Stimulated activated CD8-positive, alpha-beta memory T cell treated with anti-CD3 and anti-CD28 coated beads, Interleukin-4, amount 100 ng/mL, for 24 hours (primary cell): ENCODE measurements around the gene ALOX15.
"Not testable (repeated sequence)": the region's sequence is repeated elsewhere in the genome, so short reads cannot be mapped to it uniquely, and the experiment has no call there.

Source experiments
- DNase-seq: peaks from one replicate; pipeline ENCODE4 v3.0.0-alpha.2; 2020; ENCODE audit warnings: low read depth

Gene ALOX15

DNA sequence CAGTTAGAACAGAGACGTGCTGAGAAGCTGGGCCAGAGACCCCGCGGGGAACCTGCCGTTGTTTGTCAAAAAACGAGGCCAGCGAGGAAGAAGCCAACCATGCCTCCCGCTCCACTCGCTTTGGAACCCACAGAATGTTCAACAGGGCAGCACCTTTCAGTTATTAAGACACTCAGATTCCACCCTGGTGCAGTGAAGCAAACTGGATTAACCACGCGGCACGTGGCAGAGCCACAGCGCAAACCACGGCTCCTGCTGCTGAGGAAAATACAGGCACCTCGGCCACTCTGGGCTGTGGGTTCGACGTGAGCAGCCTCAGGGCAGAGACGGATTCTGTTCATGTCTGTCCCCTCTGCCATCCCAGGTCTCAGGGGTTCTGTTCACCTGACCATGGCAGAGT lies 24.4 kb downstream of the ALOX15 start:
- no peak for DNase-seq

GRCh38 chr17:4616476-4616875 lies 25.0 kb downstream of the ALOX15 start:
- no peak for DNase-seq

- no peak for DNase-seq
These were observed 30.8 kb downstream of the ALOX15 start for GRCh38 chr17:4610656-4611055.

GRCh38 chr17:4610162-4610561 lies 31.3 kb downstream of the ALOX15 start:
- DNase-seq = no peak

GRCh38 chr17:4609761-4610160 lies 31.7 kb downstream of the ALOX15 start:
- DNase-seq = no peak

DNA sequence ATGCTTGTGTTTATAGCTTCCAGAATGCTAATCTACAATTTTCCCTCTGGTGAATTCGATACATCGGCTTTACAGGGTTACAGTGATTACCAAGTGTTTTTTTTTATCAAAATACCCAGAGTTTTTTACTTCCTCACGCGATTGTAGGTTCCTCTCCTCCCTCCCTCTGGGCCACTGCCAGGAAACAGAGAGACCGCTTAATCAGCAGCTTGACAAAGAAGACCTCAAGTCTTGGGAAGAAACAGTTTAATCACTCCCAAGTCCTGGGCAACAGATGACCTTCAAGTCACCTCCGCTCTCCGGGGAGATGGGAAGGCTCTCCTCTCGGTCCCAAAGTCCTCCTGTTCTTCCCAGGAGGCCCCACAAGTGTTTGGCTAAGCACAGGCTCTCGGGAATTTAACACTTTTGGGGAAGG lies 33.7 kb downstream of the ALOX15 start:
- no peak for DNase-seq

DNA sequence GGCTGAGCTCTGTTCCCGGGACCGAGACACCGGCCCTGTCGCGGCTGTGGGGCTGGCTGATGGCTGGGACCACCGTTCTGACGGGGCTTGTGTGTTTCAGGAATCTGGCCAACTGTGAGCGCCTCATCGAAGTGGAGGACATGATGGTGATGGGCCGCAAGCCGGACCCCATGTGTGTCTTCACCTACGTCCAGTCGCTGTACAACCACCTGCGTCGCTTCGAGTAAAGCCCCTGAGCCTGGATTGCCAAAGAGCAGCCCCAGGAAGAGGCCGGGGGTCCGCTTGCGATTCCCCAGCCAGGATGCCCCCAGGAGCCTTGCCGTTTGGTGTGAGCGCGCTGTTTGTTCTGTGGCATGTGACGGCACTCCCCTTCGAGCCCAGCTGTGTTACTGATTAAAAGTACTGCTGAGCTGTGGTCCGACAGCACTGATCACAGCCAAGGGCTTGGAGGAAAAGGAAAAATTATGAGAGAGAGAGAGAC lies 34.2 kb downstream of the ALOX15 start:
- no peak for DNase-seq

DNA sequence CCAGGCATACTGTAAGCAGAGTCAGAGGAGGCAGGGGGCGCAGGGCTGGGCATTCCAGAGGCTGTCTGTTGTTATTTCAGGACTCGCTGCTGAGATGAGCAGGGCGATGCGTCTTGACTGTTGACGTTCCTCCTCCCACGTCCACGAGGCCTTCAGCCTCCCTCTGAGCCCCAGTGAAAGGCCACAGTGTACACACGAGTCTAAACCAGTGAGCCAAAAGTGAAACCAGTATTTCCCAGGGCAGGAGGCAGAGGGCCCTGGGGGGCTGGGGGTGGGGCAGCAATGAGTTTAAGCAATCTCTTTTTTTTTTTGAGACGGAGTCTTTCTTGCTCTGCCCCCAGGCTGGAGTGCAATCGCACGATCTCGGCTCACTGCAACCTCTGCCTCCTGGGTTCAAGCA lies 35.7 kb downstream of the ALOX15 start:
- no peak for DNase-seq

GRCh38 chr17:4604736-4605135 lies 36.7 kb downstream of the ALOX15 start:
- not testable (repeated sequence) for DNase-seq

DNA sequence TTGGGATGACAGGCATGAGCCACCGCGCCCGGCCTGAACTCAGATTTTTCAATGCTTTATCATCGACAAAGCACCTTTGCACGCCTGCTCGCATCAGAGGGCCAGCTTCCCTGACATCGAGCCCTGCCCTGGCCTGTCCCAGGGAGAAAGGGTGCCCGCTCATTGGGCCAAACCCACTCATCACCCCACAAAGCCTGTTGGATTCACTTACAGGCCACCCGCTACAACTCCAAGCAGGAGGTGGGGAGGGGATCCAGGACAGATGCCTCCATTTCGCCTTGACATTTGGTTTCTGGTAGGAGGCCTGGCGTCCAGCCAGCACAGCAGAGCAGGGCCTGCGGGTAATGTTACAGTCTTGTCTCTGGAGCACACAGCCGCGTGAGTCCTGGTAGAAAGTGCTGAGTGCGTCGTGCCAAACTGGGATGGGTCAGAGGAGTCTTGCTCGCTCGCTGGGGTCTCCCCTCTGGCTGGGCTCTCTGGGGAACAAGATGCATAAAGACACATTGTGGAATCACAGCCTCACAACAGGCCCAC lies 37.3 kb downstream of the ALOX15 start:
- DNase-seq = no peak

DNA sequence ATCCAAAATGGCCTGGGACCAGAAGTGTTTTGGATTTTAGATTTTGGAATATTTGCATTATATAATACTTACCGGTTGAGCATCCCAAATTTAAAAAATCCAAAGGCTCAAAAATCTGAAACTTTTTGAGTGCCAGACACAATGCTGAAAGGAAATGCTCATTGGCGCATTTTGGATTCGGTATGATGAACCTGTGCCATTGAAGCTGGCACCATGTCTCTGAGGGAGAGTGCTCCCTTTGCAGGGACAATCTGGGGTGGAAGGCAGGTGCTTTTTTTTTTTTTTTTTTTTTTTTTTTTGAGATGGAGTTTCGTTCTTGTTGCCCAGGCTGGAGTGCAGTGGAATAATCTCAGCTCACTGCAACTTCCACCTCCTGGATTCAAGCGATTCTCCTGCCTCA lies 39.4 kb downstream of the ALOX15 start:
- DNase-seq = no peak

DNA sequence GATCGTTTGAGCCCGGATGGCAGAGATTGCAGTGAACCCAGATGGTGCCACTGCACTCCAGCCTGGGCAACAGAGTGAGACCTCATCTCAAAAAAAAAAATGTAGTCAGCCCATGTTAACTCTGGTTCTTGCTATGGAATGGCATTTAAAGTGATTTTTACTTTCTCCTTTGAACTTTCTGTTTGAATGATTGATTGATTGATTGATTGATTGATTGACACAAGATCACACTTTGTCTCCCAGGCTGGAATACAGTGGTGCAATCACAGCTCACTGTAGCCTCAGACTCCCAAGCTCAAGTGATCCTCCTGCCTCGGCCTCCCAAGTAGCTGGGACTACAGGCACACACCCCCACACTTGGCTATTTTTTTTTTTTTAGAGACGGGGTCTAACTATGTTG lies 40.2 kb downstream of the ALOX15 start:
- no peak for DNase-seq

DNA sequence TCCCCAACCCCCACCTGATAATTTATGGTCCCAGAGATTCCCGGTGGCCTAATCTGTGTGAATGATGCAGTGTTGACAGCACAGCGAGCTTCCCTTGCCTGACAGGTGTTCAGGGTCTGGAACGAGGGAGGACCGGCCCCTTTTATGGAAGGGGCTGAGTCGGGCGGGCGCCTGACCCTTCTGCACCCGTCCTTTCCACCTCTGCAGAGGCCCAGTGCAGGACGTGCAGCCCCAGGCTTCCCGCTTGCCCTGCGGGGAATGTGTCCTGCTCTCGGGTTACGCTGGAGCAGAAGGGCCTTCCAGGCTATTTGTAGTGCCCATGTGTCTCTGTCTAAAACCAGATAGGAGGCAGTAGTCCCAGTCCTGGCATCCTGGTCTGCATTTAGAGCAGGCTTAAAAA lies 40.9 kb downstream of the ALOX15 start:
- DNase-seq = no peak

DNA sequence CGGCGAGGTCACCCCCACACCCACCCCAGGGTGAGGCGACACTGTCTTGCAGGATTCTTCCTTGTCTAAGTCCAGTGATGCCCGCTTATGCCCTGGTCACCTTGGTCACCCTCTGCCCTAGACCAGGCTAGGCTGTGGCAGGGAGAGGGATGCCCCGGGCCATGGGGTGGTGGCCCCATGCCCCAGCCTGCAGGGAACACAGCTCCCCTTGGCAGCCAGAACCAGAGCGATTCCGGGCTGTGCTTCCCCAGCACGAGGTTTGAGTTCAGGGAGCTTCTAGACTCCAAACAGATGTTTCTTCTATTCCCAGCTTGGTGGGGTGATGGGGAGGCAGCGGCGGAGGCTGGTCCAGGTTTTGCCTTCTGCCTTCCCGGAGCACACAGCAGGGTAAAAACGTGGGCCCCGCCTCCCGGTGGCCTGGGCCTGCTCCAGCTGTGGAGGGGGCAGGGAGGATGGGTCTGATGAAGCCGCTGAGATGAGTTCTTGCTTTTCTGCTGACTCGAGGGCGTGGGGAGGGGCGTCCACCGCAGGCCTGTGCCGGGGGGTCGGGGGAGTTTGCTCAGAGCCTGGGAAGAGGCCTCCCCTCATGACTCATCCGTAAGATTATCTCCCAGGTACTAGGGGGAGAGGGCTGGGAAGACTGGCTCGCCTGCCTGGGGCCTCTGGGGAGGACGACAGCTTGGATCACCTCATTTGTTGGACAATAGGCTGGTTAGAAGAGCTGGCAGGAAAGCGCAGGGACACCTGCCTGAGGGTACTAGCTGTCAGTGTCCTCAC lies 41.8 kb downstream of the ALOX15 start:
- no peak for DNase-seq

DNA sequence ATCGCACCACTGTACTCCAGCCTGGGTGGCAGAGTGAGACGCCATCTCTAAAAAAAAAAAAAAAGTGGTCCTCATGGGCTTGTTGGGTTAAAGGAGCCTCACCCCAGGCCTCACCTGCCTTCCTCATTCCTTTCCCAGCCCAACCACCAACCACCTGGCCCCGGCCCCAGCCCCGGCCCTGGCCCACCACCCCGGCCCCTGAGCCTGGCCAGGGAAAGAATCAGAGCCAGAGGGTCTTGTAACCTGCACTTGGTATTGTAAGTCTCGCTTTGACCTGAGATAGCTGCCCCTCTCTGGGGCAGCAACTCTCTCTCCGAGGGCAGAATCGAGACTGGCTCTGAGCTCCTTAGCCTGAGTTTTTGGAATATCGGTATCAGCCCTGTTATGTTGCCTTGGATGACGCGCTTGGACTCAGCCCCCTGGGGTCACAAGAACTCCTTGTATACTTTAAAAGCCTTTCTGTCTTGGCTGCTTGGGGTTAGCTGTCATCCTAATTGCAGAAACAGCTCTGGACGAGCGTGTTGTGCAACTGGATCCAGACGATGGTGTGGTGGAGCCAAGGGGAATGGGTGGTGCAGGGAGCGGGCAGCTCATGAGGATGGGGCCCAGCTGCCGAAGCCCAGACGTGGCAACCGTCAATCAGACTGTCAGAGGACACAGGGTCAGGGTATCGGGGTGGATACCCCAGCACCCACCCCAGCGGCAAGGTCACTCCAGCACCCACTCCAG lies 42.5 kb downstream of the ALOX15 start:
- DNase-seq = no peak

DNA sequence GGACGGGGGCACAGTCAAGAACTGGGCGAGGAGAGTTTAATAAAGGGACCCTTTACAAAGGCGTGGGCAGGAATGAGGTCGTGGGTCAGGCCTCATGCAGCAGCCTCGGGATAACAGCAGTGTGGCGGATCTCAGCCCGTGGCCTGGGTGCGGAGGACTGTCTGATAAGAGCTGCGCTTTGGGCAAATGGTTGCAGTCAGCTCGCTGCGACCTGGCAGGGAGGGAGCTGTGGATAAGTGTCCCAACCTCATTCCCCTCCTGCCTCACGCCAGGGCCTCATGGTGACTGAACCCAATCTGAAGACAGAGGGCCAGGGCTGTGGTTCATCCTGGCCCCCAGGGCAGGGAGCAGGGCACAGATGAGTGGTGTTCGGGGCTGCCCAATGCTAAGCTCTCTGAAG lies 43.5 kb downstream of the ALOX15 start:
- DNase-seq = no peak

DNA sequence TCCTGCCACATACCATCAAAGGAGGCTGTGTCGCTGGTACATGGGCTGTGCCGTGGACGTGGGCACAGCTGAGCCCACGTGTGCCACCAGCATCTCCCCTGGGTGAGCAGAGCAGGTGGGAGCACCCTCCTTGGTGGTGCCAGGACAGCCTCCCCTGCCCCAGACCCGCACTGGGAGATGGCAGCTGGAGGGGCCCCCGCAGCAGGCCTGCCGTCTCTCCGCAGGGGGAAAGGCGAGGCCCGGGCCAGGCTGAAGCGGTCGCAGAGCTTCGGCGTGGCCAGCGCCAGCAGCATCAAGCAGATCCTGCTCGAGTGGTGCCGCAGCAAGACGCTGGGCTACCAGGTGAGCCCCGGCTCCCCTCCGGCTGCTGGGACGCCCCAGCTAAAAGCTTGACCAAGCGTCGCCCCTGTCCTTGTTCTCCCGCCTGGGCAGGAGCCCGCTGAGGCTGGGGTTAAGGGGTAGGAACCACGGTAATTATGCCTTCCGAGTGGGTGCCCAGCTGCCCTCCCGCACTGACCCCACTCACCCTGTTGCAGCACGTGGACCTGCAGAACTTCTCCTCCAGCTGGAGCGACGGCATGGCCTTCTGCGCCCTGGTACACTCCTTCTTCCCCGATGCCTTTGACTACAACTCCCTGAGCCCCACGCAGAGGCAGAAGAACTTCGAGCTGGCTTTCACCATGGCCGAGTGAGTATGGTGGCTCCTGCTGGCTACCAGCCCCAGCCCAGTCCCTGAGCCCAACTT lies 44.7 kb downstream of the ALOX15 start:
- DNase-seq = no peak

DNA sequence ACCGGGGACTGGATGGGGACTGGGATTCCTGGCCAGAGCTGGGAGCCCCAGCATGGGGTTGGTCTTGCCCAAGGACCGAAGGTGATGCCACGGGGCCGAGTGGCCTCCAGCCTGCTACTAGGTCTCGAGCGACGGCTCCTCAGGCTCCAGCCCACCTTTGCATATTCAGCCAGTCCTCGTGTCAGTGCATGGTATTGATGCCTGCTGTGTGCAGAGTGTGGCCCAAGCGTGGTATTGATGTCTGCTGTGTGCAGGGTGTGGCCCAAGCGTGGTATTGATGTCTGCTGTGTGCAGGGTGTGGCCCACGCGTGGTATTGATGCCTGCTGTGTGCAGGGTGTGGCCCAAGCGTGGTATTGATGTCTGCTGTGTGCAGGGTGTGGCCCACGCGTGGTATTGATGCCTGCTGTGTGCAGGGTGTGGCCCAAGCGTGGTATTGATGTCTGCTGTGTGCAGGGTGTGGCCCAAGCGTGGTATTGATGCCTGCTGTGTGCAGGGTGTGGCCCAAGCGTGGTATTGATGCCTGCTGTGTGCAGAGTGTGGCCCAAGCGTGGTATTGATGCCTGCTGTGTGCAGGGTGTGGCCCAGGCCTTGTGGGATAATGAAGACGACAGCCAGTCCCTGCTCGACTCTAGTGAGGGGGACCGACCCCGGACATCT lies 45.7 kb downstream of the ALOX15 start:
- not testable (repeated sequence) for DNase-seq

DNA sequence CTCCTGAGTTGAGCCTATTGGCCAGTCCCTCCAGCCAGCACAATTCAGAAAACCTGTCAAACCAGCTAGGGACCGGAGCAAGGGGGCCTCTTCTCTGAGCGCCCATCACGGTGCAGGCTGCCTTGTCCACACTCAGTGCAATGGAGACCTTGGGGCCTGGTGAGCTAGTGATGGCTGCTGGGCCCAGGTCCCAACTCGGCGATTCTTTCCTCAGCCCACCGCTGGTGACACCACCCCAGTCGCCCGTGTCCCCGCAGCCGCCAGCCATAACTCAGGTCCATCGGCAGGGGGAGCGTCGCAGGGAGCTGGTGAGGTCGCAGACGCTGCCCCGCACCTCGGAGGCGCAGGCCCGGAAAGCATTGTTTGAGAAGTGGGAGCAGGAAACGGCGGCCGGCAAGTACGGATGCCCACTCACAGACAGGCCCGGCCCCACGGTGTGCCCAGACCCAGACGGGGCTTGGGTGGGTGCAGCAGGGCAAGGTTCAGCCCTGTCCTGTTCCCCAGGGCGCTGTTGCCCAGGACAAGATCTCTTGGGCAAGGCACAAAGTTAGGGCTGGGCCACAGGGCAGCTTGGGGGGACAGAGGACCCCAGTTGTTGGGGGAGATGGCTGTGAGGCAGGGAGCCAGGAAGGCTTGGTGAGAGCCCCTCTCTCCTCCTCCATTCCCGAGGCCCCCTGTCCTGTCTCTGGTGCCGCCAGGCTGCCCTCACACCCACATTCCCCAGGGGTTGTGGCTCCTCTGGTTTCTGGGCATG lies 46.4 kb downstream of the ALOX15 start:
- DNase-seq = peak; percentile 19

DNA sequence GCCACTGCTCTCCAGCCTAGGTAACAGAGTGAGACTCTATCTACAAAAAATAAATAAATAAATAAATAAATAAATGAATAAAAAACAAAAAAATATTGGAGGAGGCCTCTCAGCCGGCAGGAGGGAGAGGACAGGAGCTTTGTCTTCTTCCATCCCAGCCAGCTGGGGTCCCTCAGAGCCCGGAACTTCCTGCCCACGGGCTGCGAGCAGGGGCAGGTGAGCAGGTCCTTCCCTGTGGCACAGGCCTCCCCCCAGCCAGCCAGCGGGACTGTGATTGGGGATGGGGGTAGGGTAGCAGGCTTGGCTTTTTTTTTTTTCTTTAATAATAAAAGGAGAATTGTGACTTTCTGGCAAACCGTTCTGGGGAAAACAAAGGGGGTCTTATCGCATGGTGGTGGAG lies 47.1 kb downstream of the ALOX15 start:
- DNase-seq = no peak

DNA sequence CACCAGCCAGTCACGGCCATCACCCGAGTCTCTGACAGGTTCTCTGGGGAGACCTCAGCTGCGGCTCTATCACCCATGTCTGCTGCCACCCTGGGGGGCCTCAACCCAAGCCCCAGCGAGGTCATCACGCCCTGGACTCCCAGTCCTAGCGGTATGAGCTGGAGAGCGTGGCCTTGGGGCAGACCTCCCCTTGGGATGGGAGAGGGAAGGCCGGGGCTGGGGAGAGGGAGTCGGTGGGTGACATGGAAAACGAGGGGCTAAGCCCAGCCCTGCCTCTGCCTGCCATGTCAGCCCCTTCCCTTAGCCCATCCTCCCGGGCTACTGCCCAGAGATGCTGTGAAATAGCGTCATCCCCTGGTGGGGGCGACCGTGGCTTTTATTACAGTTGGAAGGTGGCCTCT lies 48.5 kb downstream of the ALOX15 start:
- no peak for DNase-seq
